NCI-H2196 (cell line): ENCODE data around the gene CENPP.
A peak's percentile ranks its signal among the peaks of the same experiment; 100 is the strongest.

Source experiments
- DNase-seq: peaks from one replicate; lab custom pipeline; 2025; ENCODE audit not compliant: unreplicated experiment; lab: John Stamatoyannopoulos, UW

Gene CENPP

GRCh38 chr9:92325269-92325990 lies at the start of gene CENPP, which contains the start of gene NOL8:
Gene CENPP (plus strand): TSS chr9:92325953.
Gene NOL8 (minus strand): TSS chr9:92325350. CDS start chr9:92324161, 1,189 bp downstream.
- peak; percentile 92 for DNase-seq

GRCh38 chr9:92276331-92277032 lies 49.3 kb upstream of the CENPP start:
- no peak for DNase-seq

- no peak for DNase-seq
Measured at GRCh38 chr9:92278110-92278509, 47.6 kb upstream of the CENPP start.

- no peak for DNase-seq
Measured at GRCh38 chr9:92279302-92279701, 46.5 kb upstream of the CENPP start.

- DNase-seq, result no peak
Measured at GRCh38 chr9:92289708-92290390, 35.9 kb upstream of the CENPP start.

- DNase-seq, result no peak
Measured at GRCh38 chr9:92290785-92291429, 34.8 kb upstream of the CENPP start.

GRCh38 chr9:92291577-92291976 lies 34.2 kb upstream of the CENPP start:
- DNase-seq, result no peak

- DNase-seq, result no peak
Measured at GRCh38 chr9:92292338-92293074, 33.2 kb upstream of the CENPP start.

GRCh38 chr9:92293075-92293354 lies 32.7 kb upstream of the CENPP start:
- DNase-seq, result no peak

GRCh38 chr9:92293452-92294296 lies 32.1 kb upstream of the CENPP start, which contains the start of gene IARS1:
Gene IARS1 (minus strand): TSS chr9:92293697. CDS start chr9:92289419, 4,278 bp downstream.
- peak; percentile 95 for DNase-seq

GRCh38 chr9:92294297-92294676 lies 31.5 kb upstream of the CENPP start:
- no peak for DNase-seq

GRCh38 chr9:92295240-92295790 lies 30.4 kb upstream of the CENPP start:
- DNase-seq, result no peak

- peak; percentile 6 for DNase-seq
Measured at GRCh38 chr9:92295827-92296258, 29.9 kb upstream of the CENPP start.

- DNase-seq, result no peak
Measured at GRCh38 chr9:92297611-92298010, 28.1 kb upstream of the CENPP start.

GRCh38 chr9:92298036-92298435 lies 27.7 kb upstream of the CENPP start:
- no peak for DNase-seq

- no peak for DNase-seq
Measured at GRCh38 chr9:92299116-92299515, 26.6 kb upstream of the CENPP start.

- DNase-seq, result no peak
Measured at GRCh38 chr9:92300936-92301335, 24.8 kb upstream of the CENPP start.

- DNase-seq, result peak; percentile 12
Measured at GRCh38 chr9:92308893-92309292, 16.9 kb upstream of the CENPP start.

GRCh38 chr9:92310562-92310961 lies 15.2 kb upstream of the CENPP start:
- no peak for DNase-seq
